ENCODE results near the gene FKRP.
"Not testable (repeated sequence)": the region's sequence is repeated elsewhere in the genome, so short reads cannot be mapped to it uniquely, and the experiment has no call there.

DNA sequence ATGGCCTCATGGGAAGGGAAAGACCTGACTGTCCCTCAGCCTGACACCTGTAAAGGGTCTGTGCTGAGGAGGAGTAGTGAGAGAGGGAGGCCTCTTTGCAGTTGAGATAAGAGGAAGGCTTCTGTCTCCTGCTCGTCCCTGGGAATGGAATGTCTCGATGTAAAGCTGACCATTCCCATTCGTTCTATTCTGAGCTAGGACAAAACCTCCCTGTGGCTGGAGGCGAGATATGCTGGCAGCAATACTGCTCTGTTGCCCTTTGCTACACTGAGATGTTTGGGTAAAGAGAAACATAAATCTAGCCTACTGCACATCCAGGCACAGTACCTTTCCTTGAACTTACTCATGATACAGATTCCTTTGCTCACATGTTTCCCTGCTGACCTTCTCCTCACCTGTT is 22.9 kb downstream of the FKRP start:
- TF ChIP-seq POLR2A (IDR thresholded peaks at IDR 0.05): not testable (repeated sequence)
- TF ChIP-seq, protein P1, sequence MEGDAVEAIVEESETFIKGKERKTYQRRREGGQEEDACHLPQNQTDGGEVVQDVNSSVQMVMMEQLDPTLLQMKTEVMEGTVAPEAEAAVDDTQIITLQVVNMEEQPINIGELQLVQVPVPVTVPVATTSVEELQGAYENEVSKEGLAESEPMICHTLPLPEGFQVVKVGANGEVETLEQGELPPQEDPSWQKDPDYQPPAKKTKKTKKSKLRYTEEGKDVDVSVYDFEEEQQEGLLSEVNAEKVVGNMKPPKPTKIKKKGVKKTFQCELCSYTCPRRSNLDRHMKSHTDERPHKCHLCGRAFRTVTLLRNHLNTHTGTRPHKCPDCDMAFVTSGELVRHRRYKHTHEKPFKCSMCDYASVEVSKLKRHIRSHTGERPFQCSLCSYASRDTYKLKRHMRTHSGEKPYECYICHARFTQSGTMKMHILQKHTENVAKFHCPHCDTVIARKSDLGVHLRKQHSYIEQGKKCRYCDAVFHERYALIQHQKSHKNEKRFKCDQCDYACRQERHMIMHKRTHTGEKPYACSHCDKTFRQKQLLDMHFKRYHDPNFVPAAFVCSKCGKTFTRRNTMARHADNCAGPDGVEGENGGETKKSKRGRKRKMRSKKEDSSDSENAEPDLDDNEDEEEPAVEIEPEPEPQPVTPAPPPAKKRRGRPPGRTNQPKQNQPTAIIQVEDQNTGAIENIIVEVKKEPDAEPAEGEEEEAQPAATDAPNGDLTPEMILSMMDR (IDR thresholded peaks at IDR 0.05): not testable (repeated sequence)

Data from heart left ventricle (tissue), 13 donors.